ENCODE results near the gene C1orf52. TPM values are rescaled to one million over a fixed set of nuclear protein-coding genes. Genes with fewer than 3 reads are reported as not detected.

The C1orf52 gene
- total RNA-seq, 1 experiment from 2014 or later = 44.5 TPM

- POLR2A ChIA-PET = no interaction called here
- no peak overlapping the region for H3K27ac Mint-ChIP-seq
- no peaks in the 10 kb centered on the region; the same call in 1 of the 2 replicates for H3K27me3 Mint-ChIP-seq (ENCODE audit: low read depth)
- TF ChIP-seq TP53 (CRISPR knock-in tag; IDR thresholded peaks at IDR 0.05) (no peak), CREB1 (CRISPR knock-in tag; IDR thresholded peaks at IDR 0.05) (no peak), GRHL2 (CRISPR knock-in tag; IDR thresholded peaks at IDR 0.05; ENCODE audit: insufficient replicate concordance, severe bottlenecking) (no peak), ATF1 (CRISPR knock-in tag; IDR thresholded peaks at IDR 0.05) (no peak), ATF6 (CRISPR knock-in tag; IDR thresholded peaks at IDR 0.05) (no peak), IRF1 (CRISPR knock-in tag; IDR thresholded peaks at IDR 0.05) (no peak), JAZF1 (CRISPR knock-in tag; IDR thresholded peaks at IDR 0.05) (no peak), ZNF423 (CRISPR knock-in tag; IDR thresholded peaks at IDR 0.05) (no peak), ZNF532 (CRISPR knock-in tag; IDR thresholded peaks at IDR 0.05; ENCODE audit: borderline replicate concordance) (no peak), IRF2 (CRISPR knock-in tag; IDR thresholded peaks at IDR 0.05; ENCODE audit: borderline replicate concordance, low read depth) (no peak), GTF2I (CRISPR knock-in tag; conservative IDR thresholded peaks at IDR 0.05) (no peak), FOXP4 (CRISPR knock-in tag; IDR thresholded peaks at IDR 0.05) (no peak), STAT6 (CRISPR knock-in tag; conservative IDR thresholded peaks at IDR 0.05; ENCODE audit: low read depth) (no peak), PRRX2 (CRISPR knock-in tag; IDR thresholded peaks at IDR 0.05) (no peak), RORB (CRISPR knock-in tag; IDR thresholded peaks at IDR 0.05) (no peak), E2F1 (CRISPR knock-in tag; IDR thresholded peaks at IDR 0.05) (no peak), OVOL2 (CRISPR knock-in tag; IDR thresholded peaks at IDR 0.05; ENCODE audit: borderline replicate concordance) (no peak), E2F5 (CRISPR knock-in tag; IDR thresholded peaks at IDR 0.05) (no peak), JUN (CRISPR knock-in tag; IDR thresholded peaks at IDR 0.05) (no peak), SMAD4 (CRISPR knock-in tag; IDR thresholded peaks at IDR 0.05) (no peak)
- no peak overlapping the region for H3K4me3 Mint-ChIP-seq
- ATAC-seq = no peak
- no peaks in the 10 kb centered on the region for H3K9me3 Mint-ChIP-seq
- DNase-seq (ENCODE audit: low spot score) = no peak
- no peaks in the 10 kb centered on the region for H3K36me3 Mint-ChIP-seq
- H3K4me1 Mint-ChIP-seq = peaks cover 9% of the 10 kb centered on the region
- CTCF ChIA-PET = no interaction called here
Measured at GRCh38 chr1:85295654-85296053, 36.2 kb upstream of the C1orf52 start.
